ENCODE data around the gene KRTAP2-1. TPM values are rescaled to one million over a fixed set of nuclear protein-coding genes. Genes with fewer than 3 reads are reported as not detected.
A peak's percentile ranks its signal among the peaks of the same experiment; 100 is the strongest.

KRTAP2-1 gene
- total and polyA plus RNA-seq, 2 of the 13 experiments (the other 11 are each of a cell fraction or from before 2014, with no cell fraction given), result not detected

- TF ChIP-seq, protein P1, sequence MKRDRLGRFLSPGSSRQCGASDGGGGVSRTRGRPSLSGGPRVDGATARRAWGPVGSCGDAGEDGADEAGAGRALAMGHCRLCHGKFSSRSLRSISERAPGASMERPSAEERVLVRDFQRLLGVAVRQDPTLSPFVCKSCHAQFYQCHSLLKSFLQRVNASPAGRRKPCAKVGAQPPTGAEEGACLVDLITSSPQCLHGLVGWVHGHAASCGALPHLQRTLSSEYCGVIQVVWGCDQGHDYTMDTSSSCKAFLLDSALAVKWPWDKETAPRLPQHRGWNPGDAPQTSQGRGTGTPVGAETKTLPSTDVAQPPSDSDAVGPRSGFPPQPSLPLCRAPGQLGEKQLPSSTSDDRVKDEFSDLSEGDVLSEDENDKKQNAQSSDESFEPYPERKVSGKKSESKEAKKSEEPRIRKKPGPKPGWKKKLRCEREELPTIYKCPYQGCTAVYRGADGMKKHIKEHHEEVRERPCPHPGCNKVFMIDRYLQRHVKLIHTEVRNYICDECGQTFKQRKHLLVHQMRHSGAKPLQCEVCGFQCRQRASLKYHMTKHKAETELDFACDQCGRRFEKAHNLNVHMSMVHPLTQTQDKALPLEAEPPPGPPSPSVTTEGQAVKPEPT (CRISPR knock-in tag; IDR thresholded peaks at IDR 0.05; ENCODE audit: low read depth), result no peak
- TF ChIP-seq ZNF512B (CRISPR knock-in tag; IDR thresholded peaks at IDR 0.05; ENCODE audit: borderline replicate concordance), result no peak
- TF ChIP-seq ZNF598 (CRISPR knock-in tag; IDR thresholded peaks at IDR 0.05; ENCODE audit: borderline replicate concordance), result no peak
- TF ChIP-seq ZNF672 (CRISPR knock-in tag; IDR thresholded peaks at IDR 0.05), result no peak
- no peak for TF ChIP-seq ZNF121 (CRISPR knock-in tag; IDR thresholded peaks at IDR 0.05)
- no peak for TF ChIP-seq SSRP1 (CRISPR knock-in tag; IDR thresholded peaks at IDR 0.05)
- TF ChIP-seq CEBPG (CRISPR knock-in tag; IDR thresholded peaks at IDR 0.05), result peak; percentile 55
- no peak for TF ChIP-seq ZNF557 (CRISPR knock-in tag; IDR thresholded peaks at IDR 0.05)
- peak; percentile 85 for TF ChIP-seq BCL6 (CRISPR knock-in tag; IDR thresholded peaks at IDR 0.05)
- no peak for TF ChIP-seq ZNF33B (CRISPR knock-in tag; IDR thresholded peaks at IDR 0.05)
- no peak; the same call in 1 of the 2 replicates for TF ChIP-seq ZNF335 (CRISPR knock-in tag; IDR thresholded peaks at IDR 0.05)
- TF ChIP-seq ZNF709 (CRISPR knock-in tag; IDR thresholded peaks at IDR 0.05), result no peak
- no peak for TF ChIP-seq ZNF597 (CRISPR knock-in tag; IDR thresholded peaks at IDR 0.05)
- no peak for TF ChIP-seq ZNF484 (CRISPR knock-in tag; IDR thresholded peaks at IDR 0.05; ENCODE audit: borderline replicate concordance, low read depth)
- no peak for TF ChIP-seq POGK (CRISPR knock-in tag; conservative IDR thresholded peaks at IDR 0.05)
- no peak for TF ChIP-seq POGZ (CRISPR knock-in tag; IDR thresholded peaks at IDR 0.05)
- TF ChIP-seq KDM1A (CRISPR knock-in tag; IDR thresholded peaks at IDR 0.05), result 0 out of 2 replicates have a peak, but pooled peaks have one; percentile 36
Measured at GRCh38 chr17:41009301-41009760, 37.8 kb downstream of the KRTAP2-1 start (continued).

Measured in HepG2 (cell line).